Esophagus muscularis mucosa (tissue), 4 donors: ENCODE results near the gene LYPLA2. TPM values are rescaled to one million over a fixed set of nuclear protein-coding genes. Genes with fewer than 3 reads are reported as not detected.
"Not testable (repeated sequence)": the region's sequence is repeated elsewhere in the genome, so short reads cannot be mapped to it uniquely, and the experiment has no call there.

ENCODE experiments used
- DNase-seq: peaks from one replicate; pipeline ENCODE4 v3.0.0-alpha.2; 2017; ENCODE audit errors: extremely low spot score
- H3K27ac ChIP-seq, 4 donors: fragments of 200-600 bp; sonication (generic); replicated peaks in 1 of 4; 1 replicate in 3 of 4; 2 replicates in 1 of 4; pipeline ENCODE4 v1.5.1; 2016 to 2019; ENCODE audit warnings: mild to moderate bottlenecking in 1 of 4
- H3K27me3 ChIP-seq, 4 donors: fragments of 200-600 bp; sonication (generic); one replicate each; pipeline versions ENCODE4 v1.5.1 to v1.6.0; 2016 to 2019
- H3K36me3 ChIP-seq, 4 donors: fragments of 200-600 bp; sonication (generic); one replicate each; pipeline ENCODE4 v1.5.1; 2016 to 2019
- H3K4me1 ChIP-seq, 4 donors: fragments of 200-600 bp; sonication (generic); one replicate each; pipeline ENCODE4 v1.5.1; 2016 to 2019
- H3K4me3 ChIP-seq, 4 donors: fragments of 200-600 bp; sonication (generic); 1 replicate in 2 of 4; 2 replicates in 2 of 4; pipeline ENCODE4 v1.5.1; 2016 to 2019; ENCODE audit warnings: mild to moderate bottlenecking in 4 of 4, moderate library complexity in 1 of 4
- H3K9me3 ChIP-seq, 4 donors: fragments of 200-600 bp; sonication (generic); 1 replicate in 3 of 4; 2 replicates in 1 of 4; pipeline ENCODE4 v1.5.1; 2016 to 2019
- CTCF ChIP-seq, 3 experiments: fragments of 200-600 bp in 2 of 3; fragments of 450-650 bp in 1 of 3; sonication (generic) in 2 of 3; IDR thresholded peaks; one replicate each; pipeline ENCODE4 v1.5.1; 2017 to 2019; ENCODE audit warnings: antibody characterized with exemption in 3 of 3, mild to moderate bottlenecking in 2 of 3, moderate library complexity in 1 of 3
- EP300 ChIP-seq: sonication (generic); formaldehyde crosslinking; IDR thresholded peaks from one replicate; pipeline ENCODE4 v1.6.1; 2017; ENCODE audit warnings: antibody characterized with exemption
- POLR2A ChIP-seq: fragments of 450-650 bp; IDR thresholded peaks from one replicate; pipeline ENCODE4 v1.6.1; 2017; ENCODE audit warnings: antibody characterized with exemption, moderate library complexity, mild to moderate bottlenecking, low read depth
- POLR2AphosphoS5 ChIP-seq, 2 donors: sonication (generic); formaldehyde crosslinking; IDR thresholded peaks; one replicate each; pipeline ENCODE4 v1.6.1; 2017; ENCODE audit warnings: antibody characterized with exemption in 2 of 2
- WGBS: methylation state at CpG from one replicate; pipeline ENCODE4 v1.1.5; 2018; 5-methylcytosine and 5-hydroxymethylcytosine counted together
- intact Hi-C: fragments of 100-400 bp; cut with DNase I; formaldehyde crosslinking; loops from one replicate; pipeline ENCODE4 v1.15.1; 2023
- total RNA-seq, 4 donors: library from RNA; depleted of rRNA; stranded (reverse); fragments of >200 nt; gene quantifications; one replicate each; pipeline versions ENCODE4 v1.1.0 to v1.2.1, GENCODE V29; 2016

Gene LYPLA2
- total RNA-seq, 4 donors from 2014 or later, result 32.8 to 51.4 (median 40.8) TPM

DNA sequence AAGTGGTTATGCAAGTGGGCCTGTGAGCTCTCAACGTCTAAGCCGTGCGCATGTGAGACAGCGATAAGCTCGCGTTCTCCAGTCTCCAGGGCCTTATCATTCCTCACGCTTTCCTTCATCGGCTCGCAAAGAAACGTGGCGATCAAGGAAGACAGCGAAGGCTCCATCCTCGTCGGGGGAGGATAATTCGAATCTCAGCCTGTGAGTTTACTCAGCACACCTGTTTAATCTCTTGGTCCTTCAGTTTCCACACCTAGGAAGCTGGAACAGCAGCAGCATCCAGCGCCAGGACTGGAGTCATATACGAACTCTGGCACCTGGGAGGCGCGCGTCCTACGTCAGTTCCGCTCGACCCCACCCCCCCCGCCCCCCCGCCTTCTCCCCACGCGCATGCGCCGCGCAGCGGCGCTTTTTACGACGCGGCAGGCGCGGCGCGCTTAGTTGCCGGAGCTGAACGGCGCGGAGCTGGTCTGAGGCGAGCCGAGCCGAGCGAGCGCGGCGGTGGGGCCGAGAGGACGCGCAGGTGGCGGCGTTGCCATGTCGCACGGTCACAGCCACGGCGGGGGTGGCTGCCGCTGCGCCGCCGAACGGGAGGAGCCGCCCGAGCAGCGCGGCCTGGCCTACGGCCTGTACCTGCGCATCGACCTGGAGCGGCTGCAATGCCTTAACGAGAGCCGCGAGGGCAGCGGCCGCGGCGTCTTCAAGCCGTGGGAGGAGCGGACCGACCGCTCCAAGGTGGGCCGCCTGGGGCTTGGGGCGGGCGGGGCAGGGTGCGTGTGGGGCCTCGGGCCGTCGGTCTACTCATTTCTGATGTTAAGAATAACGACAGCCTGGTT lies 12.7 kb upstream of the LYPLA2 start, which contains the start of gene PITHD1:
Gene PITHD1 (plus strand): TSS at position 440 of the 836 bp plus-strand sequence. CDS start 98 bp downstream, at position 538.
- DNase-seq, result peak; percentile 95
- Histone ChIP-seq H3K4me1 (peaks cover 20 to 43% (median 30%) of the 10 kb centered on the region in 4 donors), H3K4me3 (peak within 1 kb of the TSS; percentile 75 to 100 (median 96)), H3K36me3 (peaks cover 4 to 36% (median 24%) of the 10 kb centered on the region in 4 donors), H3K9me3 (no peaks in the 10 kb centered on the region), H3K27ac (peak within 1 kb of the TSS; percentile 86 to 95 (median 91)), H3K27me3 (no peaks in the 10 kb centered on the region)
- no peak for TF ChIP-seq CTCF (IDR thresholded peaks at IDR 0.05)
- TF ChIP-seq EP300, result peak; percentile 3
- peak; percentile 73 for TF ChIP-seq POLR2A
- TF ChIP-seq POLR2AphosphoS5 (IDR thresholded peaks at IDR 0.05), result peak; percentile 92 to 94
- intact Hi-C loops, result loop anchor here (5.0 kb wide), 1 partner anchor 89 kb away; the partner anchor contains the start of gene FUCA1
- WGBS, result 0% methylated on average over 17 of the region's 91 CpGs

- Histone ChIP-seq H3K4me1 (peaks cover 16 to 43% (median 30%) of the 10 kb centered on the region in 4 donors), H3K27me3 (no peaks in the 10 kb centered on the region), H3K27ac (no peak overlapping the region), H3K4me3 (no peak overlapping the region), H3K9me3 (no peaks in the 10 kb centered on the region), H3K36me3 (peaks cover 4 to 53% (median 37%) of the 10 kb centered on the region in 4 donors)
- 58% methylated on average over 3 of the region's 3 CpGs for WGBS
- DNase-seq, result no peak
- intact Hi-C loops, result loop anchor here (5.0 kb wide), 1 partner anchor 87 kb away; the partner anchor contains the start of gene FUCA1
- TF ChIP-seq EP300 (no peak), POLR2AphosphoS5 (IDR thresholded peaks at IDR 0.05) (no peak), POLR2A (no peak), CTCF (IDR thresholded peaks at IDR 0.05) (no peak)
These were observed 11.0 kb upstream of the LYPLA2 start for GRCh38 chr1:23779826-23780371.

DNA sequence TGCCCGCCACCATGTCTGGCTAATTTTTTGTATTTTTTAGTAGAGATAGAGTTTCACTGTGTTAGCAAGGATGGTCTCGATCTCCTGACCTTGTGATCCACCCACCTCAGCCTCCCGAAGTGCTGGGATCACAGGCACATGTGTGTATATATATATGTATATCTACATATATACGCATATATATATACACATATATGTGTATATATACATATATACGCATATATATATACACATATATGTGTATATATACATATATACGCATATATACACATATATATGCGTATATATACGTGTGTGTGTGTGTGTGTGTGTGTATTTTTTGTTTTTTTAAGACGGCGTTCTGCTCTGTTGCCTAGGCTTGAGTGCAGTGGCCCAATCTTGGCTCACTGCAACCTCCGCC lies 7.8 kb upstream of the LYPLA2 start:
- intact Hi-C loops, H3K9me3 ChIP-seq, DNase-seq, H3K4me3 ChIP-seq, H3K27ac ChIP-seq, H3K27me3 ChIP-seq: not testable (repeated sequence)
- WGBS, result 90% methylated on average over 11 of the region's 11 CpGs
- peaks cover 26 to 85% (median 64%) of the 10 kb centered on the region in 4 donors for H3K36me3 ChIP-seq
- peaks cover 10 to 27% (median 16%) of the 10 kb centered on the region in 4 donors for H3K4me1 ChIP-seq

GRCh38 chr1:23784846-23785245 lies 6.1 kb upstream of the LYPLA2 start:
- Histone ChIP-seq H3K36me3 (peaks cover 26 to 89% (median 71%) of the 10 kb centered on the region in 4 donors), H3K4me3 (no peak overlapping the region)
- WGBS, result 77% methylated on average over 4 of the region's 4 CpGs

More at GRCh38 chr1:23784846-23785245, 6.1 kb upstream of the LYPLA2 start:
- TF ChIP-seq POLR2AphosphoS5 (IDR thresholded peaks at IDR 0.05), result no peak
- TF ChIP-seq CTCF (IDR thresholded peaks at IDR 0.05), result no peak
- no peak for TF ChIP-seq EP300
- TF ChIP-seq POLR2A, result no peak
- intact Hi-C loops, result no loop called here
- Histone ChIP-seq H3K9me3 (no peaks in the 10 kb centered on the region), H3K4me1 (peaks cover 0 to 15% (median 4%) of the 10 kb centered on the region in 4 donors), H3K27ac (no peak overlapping the region), H3K27me3 (no peaks in the 10 kb centered on the region)
- DNase-seq, result no peak
